SK-N-MC (cell line): ENCODE results near the gene ZP1.

ENCODE experiments used
- EZH2 ChIP-seq: fragments of 200-600 bp; sonication (generic); IDR thresholded peaks from one replicate; pipeline ENCODE4 v1.6.1; 2017; ENCODE audit warnings: antibody characterized with exemption
- FOXP2 ChIP-seq: optimal IDR thresholded peaks from 2 replicates; pipeline ENCODE3; 2011; ENCODE audit warnings: mild to moderate bottlenecking, moderate library complexity; ENCODE audit not compliant: insufficient read depth; ENCODE audit errors: extremely low read length, control extremely low read depth
- POLR2AphosphoS5 ChIP-seq: IDR thresholded peaks from 2 replicates; pipeline ENCODE4 v1.6.1; 2012; ENCODE audit warnings: mild to moderate bottlenecking, low read depth, low read length, borderline replicate concordance

GRCh38 chr11:60825790-60826189, 41.6 kb upstream of the ZP1 start:
- TF ChIP-seq EZH2, result no peak
- no peak for TF ChIP-seq POLR2AphosphoS5
- no peak for TF ChIP-seq FOXP2
